HEK293 (cell line): ENCODE measurements around the gene GRIK4.

Experiments
- CTCF ChIA-PET: fragments of 350-600 bp; formaldehyde crosslinking; extraction: SDS; loops from one replicate; lab custom pipeline; 2021; ENCODE audit warnings: antibody characterized with exemption; lab: Yijun Ruan, JAX
- POLR2A ChIA-PET: fragments of 300-600 bp; formaldehyde crosslinking; extraction: SDS; loops from one replicate; lab custom pipeline; 2020; ENCODE audit warnings: antibody characterized with exemption, inconsistent platforms; lab: Yijun Ruan, JAX
- H3K27ac ChIP-seq: fragments of 200-500 bp; sonication (Bioruptor generic); 2 replicates; pipeline ENCODE4 v1.5.1; 2014; ENCODE audit warnings: low read depth, low read length, control low read depth, inconsistent platforms; ENCODE audit errors: extremely low read depth
- H3K36me3 ChIP-seq, 2 experiments: fragments of 200-500 bp in 1 of 2; sonication (Bioruptor generic) in 1 of 2; 1 replicate in 1 of 2; 2 replicates in 1 of 2; pipeline ENCODE4 v1.5.1; 2014 to 2017; ENCODE audit warnings: inconsistent platforms in 2 of 2, low read length in 2 of 2; ENCODE audit not compliant: control insufficient read depth in 2 of 2, insufficient read depth in 1 of 2
- H3K4me1 ChIP-seq: fragments of 200-500 bp; sonication (Bioruptor generic); 2 replicates; pipeline ENCODE4 v1.5.1; 2014; ENCODE audit warnings: mild to moderate bottlenecking, low read length, inconsistent platforms; ENCODE audit not compliant: control insufficient read depth, insufficient read depth
- H3K4me3 ChIP-seq: 2 replicates; pipeline ENCODE4 v1.5.1; 2011; ENCODE audit warnings: low read depth, mild to moderate bottlenecking, control low read depth, low read length, moderate library complexity
- H3K9me3 ChIP-seq: fragments of 200-500 bp; sonication (Bioruptor generic); 2 replicates; pipeline ENCODE4 v1.5.1; 2014; ENCODE audit warnings: low read depth, low read length, inconsistent platforms; ENCODE audit not compliant: control insufficient read depth, insufficient read depth
- GLIS1 ChIP-seq: fragments of 450-650 bp; formaldehyde crosslinking; IDR thresholded peaks from 2 replicates; pipeline ENCODE4 v1.5.1; 2016; ENCODE audit warnings: missing biosample characterization, missing genetic modification characterization
- KLF10 ChIP-seq: fragments of 450-650 bp; IDR thresholded peaks from 2 replicates; pipeline ENCODE4 v1.5.1; 2018; ENCODE audit warnings: missing biosample characterization, mild to moderate bottlenecking, missing genetic modification characterization
- PRDM2 ChIP-seq: fragments of 450-650 bp; formaldehyde crosslinking; IDR thresholded peaks from 2 replicates; pipeline ENCODE4 v1.5.1; 2016; ENCODE audit warnings: missing biosample characterization, missing genetic modification characterization, borderline replicate concordance
- YY2 ChIP-seq: fragments of 450-650 bp; formaldehyde crosslinking; IDR thresholded peaks from 2 replicates; pipeline ENCODE4 v1.5.1; 2016; ENCODE audit warnings: missing biosample characterization, missing genetic modification characterization
- ZFP3 ChIP-seq: fragments of 450-650 bp; formaldehyde crosslinking; IDR thresholded peaks from 2 replicates; pipeline ENCODE4 v1.5.1; 2016; ENCODE audit warnings: low read depth, missing biosample characterization, missing genetic modification characterization
- ZFP69B ChIP-seq: fragments of 450-650 bp; formaldehyde crosslinking; IDR thresholded peaks from 2 replicates; pipeline ENCODE4 v1.5.1; 2016; ENCODE audit warnings: missing biosample characterization, missing genetic modification characterization
- ZNF121 ChIP-seq: fragments of 450-650 bp; formaldehyde crosslinking; IDR thresholded peaks from 2 replicates; pipeline ENCODE4 v1.5.1; 2016; ENCODE audit warnings: missing biosample characterization, missing genetic modification characterization
- ZNF23 ChIP-seq: fragments of 450-650 bp; formaldehyde crosslinking; IDR thresholded peaks from 2 replicates; pipeline ENCODE4 v1.5.1; 2016; ENCODE audit warnings: missing biosample characterization, missing genetic modification characterization, borderline replicate concordance
- ZNF488 ChIP-seq: fragments of 450-650 bp; formaldehyde crosslinking; IDR thresholded peaks from 2 replicates; pipeline ENCODE4 v1.5.1; 2016; ENCODE audit warnings: missing biosample characterization, missing genetic modification characterization
- ZNF560 ChIP-seq: fragments of 450-650 bp; formaldehyde crosslinking; IDR thresholded peaks from 2 replicates; pipeline ENCODE4 v1.5.1; 2017; ENCODE audit warnings: missing biosample characterization, missing genetic modification characterization, borderline replicate concordance
- TF ChIP-seq, protein P1 (sequence below): fragments of 450-650 bp; formaldehyde crosslinking; conservative IDR thresholded peaks from 2 replicates; pipeline ENCODE4 v1.5.1; 2016; ENCODE audit warnings: low read depth, missing biosample characterization, missing genetic modification characterization
- TF ChIP-seq, protein P2 (sequence below): fragments of 450-650 bp; formaldehyde crosslinking; IDR thresholded peaks from 2 replicates; pipeline ENCODE4 v1.5.1; 2016; ENCODE audit warnings: missing biosample characterization, missing genetic modification characterization

Gene GRIK4

GRCh38 chr11:120717623-120718022 is 206.1 kb downstream of the GRIK4 start:
- no peak overlapping the region for H3K4me3 ChIP-seq
- CTCF ChIA-PET = interaction anchor here (1.0 kb wide), 1 partner anchor 84 kb away, joined by 5 read pairs; no protein-coding TSS in a partner anchor
- H3K27ac ChIP-seq = no peak overlapping the region
- no peaks in the 10 kb centered on the region for H3K36me3 ChIP-seq
- H3K4me1 ChIP-seq = no peaks in the 10 kb centered on the region
- POLR2A ChIA-PET = no interaction called here
- TF ChIP-seq ZNF121 (no peak), ZFP3 (tag by site-specific recombination) (no peak), YY2 (tag by site-specific recombination) (no peak), GLIS1 (tag by site-specific recombination) (peak; percentile 64), KLF10 (no peak)
- TF ChIP-seq, protein P1, sequence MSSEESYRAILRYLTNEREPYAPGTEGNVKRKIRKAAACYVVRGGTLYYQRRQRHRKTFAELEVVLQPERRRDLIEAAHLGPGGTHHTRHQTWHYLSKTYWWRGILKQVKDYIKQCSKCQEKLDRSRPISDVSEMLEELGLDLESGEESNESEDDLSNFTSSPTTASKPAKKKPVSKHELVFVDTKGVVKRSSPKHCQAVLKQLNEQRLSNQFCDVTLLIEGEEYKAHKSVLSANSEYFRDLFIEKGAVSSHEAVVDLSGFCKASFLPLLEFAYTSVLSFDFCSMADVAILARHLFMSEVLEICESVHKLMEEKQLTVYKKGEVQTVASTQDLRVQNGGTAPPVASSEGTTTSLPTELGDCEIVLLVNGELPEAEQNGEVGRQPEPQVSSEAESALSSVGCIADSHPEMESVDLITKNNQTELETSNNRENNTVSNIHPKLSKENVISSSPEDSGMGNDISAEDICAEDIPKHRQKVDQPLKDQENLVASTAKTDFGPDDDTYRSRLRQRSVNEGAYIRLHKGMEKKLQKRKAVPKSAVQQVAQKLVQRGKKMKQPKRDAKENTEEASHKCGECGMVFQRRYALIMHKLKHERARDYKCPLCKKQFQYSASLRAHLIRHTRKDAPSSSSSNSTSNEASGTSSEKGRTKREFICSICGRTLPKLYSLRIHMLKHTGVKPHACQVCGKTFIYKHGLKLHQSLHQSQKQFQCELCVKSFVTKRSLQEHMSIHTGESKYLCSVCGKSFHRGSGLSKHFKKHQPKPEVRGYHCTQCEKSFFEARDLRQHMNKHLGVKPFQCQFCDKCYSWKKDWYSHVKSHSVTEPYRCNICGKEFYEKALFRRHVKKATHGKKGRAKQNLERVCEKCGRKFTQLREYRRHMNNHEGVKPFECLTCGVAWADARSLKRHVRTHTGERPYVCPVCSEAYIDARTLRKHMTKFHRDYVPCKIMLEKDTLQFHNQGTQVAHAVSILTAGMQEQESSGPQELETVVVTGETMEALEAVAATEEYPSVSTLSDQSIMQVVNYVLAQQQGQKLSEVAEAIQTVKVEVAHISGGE (tag by site-specific recombination) = no peak
- TF ChIP-seq, all 188 proteins: peak for 1
- H3K9me3 ChIP-seq = no peaks in the 10 kb centered on the region

DNA sequence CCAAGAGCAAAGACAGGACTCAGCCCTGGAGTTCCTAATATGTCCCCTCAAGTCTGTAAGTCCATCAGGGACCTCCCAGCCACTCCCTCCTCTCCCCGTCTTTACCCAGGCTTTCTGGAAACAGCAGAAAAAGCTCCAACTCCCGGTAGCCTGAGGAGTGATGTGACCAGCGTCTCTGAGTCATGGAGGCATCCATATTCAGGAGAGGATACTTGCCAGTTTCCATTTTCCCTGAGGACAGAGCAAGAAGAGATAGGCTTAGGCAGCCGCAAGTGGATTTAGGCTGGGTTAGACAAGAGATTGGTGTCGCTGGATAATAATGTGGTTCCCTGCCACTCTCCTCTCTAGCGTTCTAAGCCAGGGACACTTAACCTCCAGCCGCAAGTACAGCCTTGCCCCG is 206.6 kb downstream of the GRIK4 start:
- Histone ChIP-seq H3K4me3 (no peak overlapping the region), H3K9me3 (no peaks in the 10 kb centered on the region), H3K27ac (no peak overlapping the region), H3K36me3 (no peaks in the 10 kb centered on the region), H3K4me1 (no peaks in the 10 kb centered on the region)
- TF ChIP-seq ZNF488 = no peak
- TF ChIP-seq ZNF23 (tag by site-specific recombination) = no peak
- no peak for TF ChIP-seq PRDM2 (tag by site-specific recombination)
- TF ChIP-seq KLF10 = no peak
- no peak for TF ChIP-seq ZFP69B (tag by site-specific recombination)
- TF ChIP-seq, protein P2, sequence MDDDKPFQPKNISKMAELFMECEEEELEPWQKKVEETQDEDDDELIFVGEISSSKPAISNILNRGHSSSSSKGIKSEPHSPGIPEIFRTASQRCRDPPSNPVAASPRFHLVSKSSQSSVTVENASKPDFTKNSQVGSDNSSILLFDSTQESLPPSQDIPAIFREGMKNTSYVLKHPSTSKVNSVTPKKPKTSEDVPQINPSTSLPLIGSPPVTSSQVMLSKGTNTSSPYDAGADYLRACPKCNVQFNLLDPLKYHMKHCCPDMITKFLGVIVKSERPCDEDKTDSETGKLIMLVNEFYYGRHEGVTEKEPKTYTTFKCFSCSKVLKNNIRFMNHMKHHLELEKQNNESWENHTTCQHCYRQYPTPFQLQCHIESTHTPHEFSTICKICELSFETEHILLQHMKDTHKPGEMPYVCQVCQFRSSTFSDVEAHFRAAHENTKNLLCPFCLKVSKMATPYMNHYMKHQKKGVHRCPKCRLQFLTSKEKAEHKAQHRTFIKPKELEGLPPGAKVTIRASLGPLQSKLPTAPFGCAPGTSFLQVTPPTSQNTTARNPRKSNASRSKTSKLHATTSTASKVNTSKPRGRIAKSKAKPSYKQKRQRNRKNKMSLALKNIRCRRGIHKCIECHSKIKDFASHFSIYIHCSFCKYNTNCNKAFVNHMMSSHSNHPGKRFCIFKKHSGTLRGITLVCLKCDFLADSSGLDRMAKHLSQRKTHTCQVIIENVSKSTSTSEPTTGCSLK = no peak
- TF ChIP-seq ZNF560 (tag by site-specific recombination) = no peak
- ChIA-PET POLR2A (no interaction called here), CTCF (interaction anchor here (1.0 kb wide), 1 partner anchor 84 kb away, joined by 5 read pairs; no protein-coding TSS in a partner anchor)
